Measurements from ENCODE around the gene FARP1. TPM values are rescaled to one million over a fixed set of nuclear protein-coding genes. Genes with fewer than 3 reads are reported as not detected.

FARP1 gene
- total RNA-seq, 1 donor from 2014 or later: 110 TPM

DNA sequence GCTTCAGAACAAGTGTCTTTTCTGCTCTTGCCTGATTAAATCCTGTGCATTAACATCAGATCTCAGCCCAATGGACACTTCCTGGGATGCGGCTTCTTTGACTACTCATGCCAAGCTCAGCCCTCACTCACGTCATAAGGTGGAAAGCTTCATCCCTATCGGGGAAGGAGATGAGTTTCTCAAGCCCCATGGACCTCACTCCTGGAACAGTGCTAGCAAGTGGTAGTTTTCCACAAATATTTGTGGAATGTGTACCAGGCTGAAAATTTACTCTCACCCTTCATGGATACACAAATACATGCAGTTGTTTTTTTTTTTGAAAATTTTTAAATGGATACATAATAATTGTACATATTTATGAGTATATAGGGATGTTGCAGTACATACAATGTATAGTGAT, 34.6 kb upstream of the FARP1 start:
- DNase-seq (no peak), ATAC-seq (no peak)
- no peaks in the 10 kb centered on the region for H3K36me3 ChIP-seq
- H3K4me3 ChIP-seq: no peak overlapping the region
- TF ChIP-seq, protein P1, sequence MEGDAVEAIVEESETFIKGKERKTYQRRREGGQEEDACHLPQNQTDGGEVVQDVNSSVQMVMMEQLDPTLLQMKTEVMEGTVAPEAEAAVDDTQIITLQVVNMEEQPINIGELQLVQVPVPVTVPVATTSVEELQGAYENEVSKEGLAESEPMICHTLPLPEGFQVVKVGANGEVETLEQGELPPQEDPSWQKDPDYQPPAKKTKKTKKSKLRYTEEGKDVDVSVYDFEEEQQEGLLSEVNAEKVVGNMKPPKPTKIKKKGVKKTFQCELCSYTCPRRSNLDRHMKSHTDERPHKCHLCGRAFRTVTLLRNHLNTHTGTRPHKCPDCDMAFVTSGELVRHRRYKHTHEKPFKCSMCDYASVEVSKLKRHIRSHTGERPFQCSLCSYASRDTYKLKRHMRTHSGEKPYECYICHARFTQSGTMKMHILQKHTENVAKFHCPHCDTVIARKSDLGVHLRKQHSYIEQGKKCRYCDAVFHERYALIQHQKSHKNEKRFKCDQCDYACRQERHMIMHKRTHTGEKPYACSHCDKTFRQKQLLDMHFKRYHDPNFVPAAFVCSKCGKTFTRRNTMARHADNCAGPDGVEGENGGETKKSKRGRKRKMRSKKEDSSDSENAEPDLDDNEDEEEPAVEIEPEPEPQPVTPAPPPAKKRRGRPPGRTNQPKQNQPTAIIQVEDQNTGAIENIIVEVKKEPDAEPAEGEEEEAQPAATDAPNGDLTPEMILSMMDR (IDR thresholded peaks at IDR 0.05): no peak
- no peaks in the 10 kb centered on the region for H3K9me3 ChIP-seq
- no peak overlapping the region for H3K27ac ChIP-seq
- intact Hi-C loops (cut with DNase I): no loop called here
- no peaks in the 10 kb centered on the region for H3K27me3 ChIP-seq (ENCODE audit: low read depth)
- H3K4me1 ChIP-seq: no peaks in the 10 kb centered on the region

DNA sequence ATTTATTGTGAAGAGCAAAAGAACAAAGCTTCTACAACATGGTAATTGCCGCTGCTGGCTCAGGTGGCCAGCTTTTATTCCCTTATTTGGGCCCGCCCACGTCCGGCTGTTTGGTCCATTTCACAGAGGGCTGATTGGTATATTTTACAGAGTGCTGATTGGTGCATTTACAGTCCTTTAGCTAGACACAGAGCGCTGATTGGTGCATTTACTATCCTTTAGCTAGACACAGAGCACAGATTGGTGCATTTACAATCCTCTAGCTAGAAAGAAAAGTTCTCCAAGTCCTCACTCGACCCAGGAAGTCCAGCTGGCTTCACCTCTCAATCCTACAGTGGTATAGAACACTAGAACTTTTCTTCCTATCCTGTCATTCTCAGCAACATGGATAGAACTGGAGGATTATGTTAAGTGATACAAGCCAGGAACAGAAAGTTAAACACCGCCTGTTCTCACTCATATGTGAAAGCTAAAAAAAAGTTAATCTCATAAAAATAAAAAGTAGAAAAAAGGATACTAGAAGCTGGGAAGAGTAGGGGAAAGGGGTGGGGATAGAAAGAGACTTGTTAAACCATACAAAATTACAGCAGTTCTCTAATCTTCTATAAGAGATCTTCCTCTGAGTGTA, 33.6 kb upstream of the FARP1 start:
- Histone ChIP-seq H3K27me3 (ENCODE audit: low read depth) (no peaks in the 10 kb centered on the region), H3K9me3 (no peaks in the 10 kb centered on the region), H3K36me3 (no peaks in the 10 kb centered on the region), H3K27ac (no peak overlapping the region), H3K4me3 (no peak overlapping the region), H3K4me1 (no peaks in the 10 kb centered on the region)
- TF ChIP-seq, protein P1 (IDR thresholded peaks at IDR 0.05): no peak
- DNase-seq: no peak
- ATAC-seq: no peak
- intact Hi-C loops (cut with DNase I): no loop called here

DNA sequence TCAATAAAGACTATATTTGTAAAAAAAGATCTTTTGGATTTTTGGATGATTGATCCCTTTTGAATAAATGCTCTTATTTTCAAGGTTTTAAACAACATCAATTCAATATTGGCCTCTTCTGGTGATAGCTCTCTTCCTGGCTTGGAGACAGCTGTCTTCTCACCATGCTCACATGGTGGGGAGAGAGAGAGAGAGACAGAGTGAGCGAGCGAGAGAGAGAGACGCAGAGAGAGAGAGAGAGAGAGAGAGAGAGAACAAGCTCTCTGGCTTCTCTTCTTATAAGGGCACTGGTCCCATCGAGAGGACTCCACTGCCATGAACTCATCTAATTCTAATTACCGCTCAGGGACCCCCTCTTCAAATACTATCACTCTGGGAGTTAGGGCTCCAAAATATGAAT, 32.1 kb upstream of the FARP1 start:
- TF ChIP-seq, protein P1 (IDR thresholded peaks at IDR 0.05): no peak
- intact Hi-C loops (cut with DNase I): no loop called here
- no peak overlapping the region for H3K27ac ChIP-seq
- no peaks in the 10 kb centered on the region for H3K9me3 ChIP-seq
- no peaks in the 10 kb centered on the region for H3K27me3 ChIP-seq (ENCODE audit: low read depth)
- no peak overlapping the region for H3K4me3 ChIP-seq
- DNase-seq (no peak), ATAC-seq (no peak)
- no peaks in the 10 kb centered on the region for H3K36me3 ChIP-seq
- no peaks in the 10 kb centered on the region for H3K4me1 ChIP-seq

DNA sequence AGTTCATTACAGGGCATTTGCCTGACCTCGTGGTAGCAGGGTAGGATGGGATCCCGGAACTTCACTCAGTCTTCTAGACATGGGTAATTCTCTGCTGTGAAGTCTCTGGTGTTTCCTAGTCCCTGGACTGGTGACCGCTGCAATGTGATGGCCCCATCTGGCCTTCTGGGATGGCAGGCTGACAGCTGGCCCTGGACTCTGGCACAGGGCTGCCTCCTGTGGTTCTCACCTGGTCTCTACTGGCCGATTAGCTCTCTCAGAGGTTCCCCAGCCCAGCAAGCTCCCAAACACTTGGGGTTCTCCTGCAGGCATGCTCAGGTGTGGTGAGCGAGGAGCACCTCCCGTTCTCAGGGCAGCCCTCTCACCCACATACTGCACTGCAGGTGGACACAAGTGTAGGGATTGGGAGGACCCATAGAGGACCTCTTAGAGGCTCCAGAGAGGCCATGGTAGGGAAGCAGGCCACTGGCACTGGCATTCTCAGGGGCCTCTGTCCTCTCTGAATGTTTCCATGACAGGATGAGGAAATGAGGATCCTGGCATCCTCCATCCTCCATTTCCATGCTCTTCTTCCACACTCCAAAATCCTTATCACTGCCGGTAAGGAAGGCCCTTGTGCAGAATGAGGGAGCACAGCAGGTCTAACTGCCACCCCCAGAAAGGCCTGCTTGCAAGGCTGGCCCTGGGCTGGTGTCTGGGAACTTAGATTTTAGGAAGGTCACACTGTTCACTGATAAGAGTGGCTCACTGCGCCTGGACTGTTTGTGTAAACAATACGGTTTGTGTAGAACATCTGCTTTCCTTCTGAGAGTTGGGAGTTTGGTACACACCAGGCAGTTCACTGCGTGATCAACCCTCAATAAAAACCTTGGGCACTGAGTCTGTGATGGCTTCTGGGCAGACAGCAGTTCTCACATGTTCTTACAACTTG, 31.5 kb upstream of the FARP1 start:
- ATAC-seq (no peak), DNase-seq (no peak)
- intact Hi-C loops (cut with DNase I): no loop called here
- Histone ChIP-seq H3K9me3 (no peaks in the 10 kb centered on the region), H3K4me1 (no peaks in the 10 kb centered on the region), H3K4me3 (no peak overlapping the region), H3K36me3 (no peaks in the 10 kb centered on the region), H3K27me3 (ENCODE audit: low read depth) (no peaks in the 10 kb centered on the region), H3K27ac (no peak overlapping the region)
- TF ChIP-seq, protein P1 (IDR thresholded peaks at IDR 0.05): no peak

DNA sequence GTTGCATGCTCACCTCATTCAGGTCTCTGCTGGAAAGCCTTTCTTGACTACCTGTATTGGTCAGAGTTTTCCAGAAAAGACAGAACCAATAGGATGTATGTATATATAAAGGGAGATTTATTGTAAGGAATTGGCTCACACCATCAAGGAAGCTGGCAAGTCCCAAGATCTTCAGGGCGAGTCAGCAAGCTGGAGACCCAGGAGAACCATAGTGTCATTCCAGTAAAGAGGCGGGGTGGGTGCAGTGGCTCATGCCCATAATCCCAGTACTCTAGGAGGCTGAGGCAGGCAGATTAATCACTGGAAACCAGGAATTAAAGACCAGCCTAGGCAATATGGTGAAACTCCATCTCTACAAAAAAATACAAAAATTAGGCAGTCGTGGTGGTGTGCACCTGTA, 30.4 kb upstream of the FARP1 start:
- ATAC-seq: no peak

More for the DNA sequence above, 30.4 kb upstream of the FARP1 start:
- Histone ChIP-seq H3K4me1 (no peaks in the 10 kb centered on the region), H3K27me3 (ENCODE audit: low read depth) (no peaks in the 10 kb centered on the region), H3K9me3 (no peaks in the 10 kb centered on the region), H3K36me3 (no peaks in the 10 kb centered on the region), H3K27ac (no peak overlapping the region), H3K4me3 (no peak overlapping the region)
- intact Hi-C loops (cut with DNase I): no loop called here
- TF ChIP-seq, protein P1 (IDR thresholded peaks at IDR 0.05): no peak
- no peak for DNase-seq

Measured in lower lobe of right lung (tissue), 2 donors.